H9 (cell line): ENCODE data around the gene SSRP1. TPM values are rescaled to one million over a fixed set of nuclear protein-coding genes. Genes with fewer than 3 reads are reported as not detected.

Source experiments
- DNase-seq: peaks from one replicate; pipeline ENCODE4 v3.0.0-alpha.2; 2017
- H2AFZ ChIP-seq: one replicate; pipeline ENCODE4 v1.6.1; 2013; ENCODE audit warnings: mild to moderate bottlenecking, low read length, control low read depth, moderate library complexity
- H2AK5ac ChIP-seq: 2 replicates; pipeline ENCODE4 v1.6.1; 2013; ENCODE audit warnings: low read length, control low read depth, mixed read lengths; ENCODE audit not compliant: insufficient read length
- H2BK120ac ChIP-seq: one replicate; pipeline ENCODE4 v1.6.1; 2013; ENCODE audit warnings: low read depth, mild to moderate bottlenecking, low read length, control low read depth, inconsistent platforms; ENCODE audit not compliant: poor library complexity, severe bottlenecking
- H2BK12ac ChIP-seq: 2 replicates; pipeline ENCODE4 v1.6.1; 2013; ENCODE audit warnings: low read length, control low read depth, mixed read lengths, low read depth; ENCODE audit not compliant: insufficient read length
- H2BK15ac ChIP-seq: 2 replicates; pipeline ENCODE4 v1.6.1; 2013; ENCODE audit warnings: low read depth, low read length, control low read depth
- H2BK20ac ChIP-seq: one replicate; pipeline ENCODE4 v1.6.1; 2013; ENCODE audit warnings: low read depth, mild to moderate bottlenecking, low read length, control low read depth, inconsistent platforms; ENCODE audit not compliant: poor library complexity, severe bottlenecking
- H2BK5ac ChIP-seq: 2 replicates; pipeline ENCODE4 v1.6.1; 2013; ENCODE audit warnings: low read length, control low read depth, mixed read lengths; ENCODE audit not compliant: insufficient read length
- H3K14ac ChIP-seq: 2 replicates; pipeline ENCODE4 v1.6.1; 2013; ENCODE audit warnings: low read length, control low read depth; ENCODE audit not compliant: insufficient read depth
- H3K18ac ChIP-seq: 2 replicates; pipeline ENCODE4 v1.6.1; 2013; ENCODE audit warnings: low read depth, mild to moderate bottlenecking, mixed read lengths, low read length, control low read depth; ENCODE audit not compliant: insufficient read length
- H3K23ac ChIP-seq: 2 replicates; pipeline ENCODE4 v1.6.1; 2013; ENCODE audit warnings: low read length, control low read depth, mixed read lengths, low read depth; ENCODE audit not compliant: insufficient read length
- H3K23me2 ChIP-seq: 2 replicates; pipeline ENCODE4 v1.6.1; 2013; ENCODE audit warnings: low read depth, mild to moderate bottlenecking, mixed read lengths, low read length, control low read depth; ENCODE audit not compliant: insufficient read length, poor library complexity, severe bottlenecking
- H3K27ac ChIP-seq: 2 replicates; pipeline ENCODE4 v1.5.1; 2013; ENCODE audit warnings: low read length, control low read depth, mixed read lengths, low read depth; ENCODE audit not compliant: insufficient read length
- H3K27me3 ChIP-seq: 2 replicates; pipeline ENCODE4 v1.6.1; 2013; ENCODE audit warnings: low read length, control low read depth, inconsistent platforms; ENCODE audit not compliant: insufficient read depth
- H3K4ac ChIP-seq: 2 replicates; pipeline ENCODE4 v1.6.1; 2013; ENCODE audit warnings: low read depth, mild to moderate bottlenecking, control low read depth, inconsistent platforms, low read length, moderate library complexity
- H3K4me1 ChIP-seq: 2 replicates; pipeline ENCODE4 v1.6.1; 2013; ENCODE audit warnings: low read length, control low read depth, inconsistent platforms; ENCODE audit not compliant: insufficient read depth
- H3K4me2 ChIP-seq: 2 replicates; pipeline ENCODE4 v1.6.1; 2013; ENCODE audit warnings: low read length, control low read depth, mixed read lengths; ENCODE audit not compliant: insufficient read length, insufficient read depth
- H3K56ac ChIP-seq: 2 replicates; pipeline ENCODE4 v1.6.1; 2013; ENCODE audit warnings: low read depth, mild to moderate bottlenecking, mixed read lengths, low read length, control low read depth; ENCODE audit not compliant: insufficient read length
- H3K79me1 ChIP-seq: 2 replicates; pipeline ENCODE4 v1.6.1; 2013; ENCODE audit warnings: low read depth, mild to moderate bottlenecking, moderate library complexity, low read length, control low read depth, inconsistent platforms; ENCODE audit not compliant: insufficient read depth, poor library complexity, severe bottlenecking
- H3K79me2 ChIP-seq: 2 replicates; pipeline ENCODE4 v1.6.1; 2013; ENCODE audit warnings: low read length, control low read depth, inconsistent platforms; ENCODE audit not compliant: insufficient read depth
- H3K9ac ChIP-seq: 2 replicates; pipeline ENCODE4 v1.6.1; 2013; ENCODE audit warnings: low read length, control low read depth, mixed read lengths; ENCODE audit not compliant: insufficient read length; ENCODE audit errors: extremely low read depth
- H3K9me3 ChIP-seq: one replicate; pipeline ENCODE4 v1.6.1; 2013; ENCODE audit warnings: low read depth, low read length, inconsistent platforms; ENCODE audit not compliant: control insufficient read depth
- H3T11ph ChIP-seq: one replicate; pipeline ENCODE4 v1.6.1; 2013; ENCODE audit warnings: mild to moderate bottlenecking, low read length, control low read depth, inconsistent platforms
- H4K20me1 ChIP-seq: one replicate; pipeline ENCODE4 v1.6.1; 2013; ENCODE audit not compliant: control insufficient read depth, insufficient read length, insufficient read depth
- H4K5ac ChIP-seq: 2 replicates; pipeline ENCODE4 v1.6.1; 2013; ENCODE audit warnings: low read depth, mild to moderate bottlenecking, mixed read lengths, low read length, control low read depth; ENCODE audit not compliant: insufficient read length
- H4K8ac ChIP-seq: replicated peaks from 2 replicates; pipeline ENCODE4 v1.6.1; 2013; ENCODE audit warnings: low read length, control low read depth, mixed read lengths, low read depth; ENCODE audit not compliant: insufficient read length
- H4K91ac ChIP-seq: 2 replicates; pipeline ENCODE4 v1.6.1; 2013; ENCODE audit warnings: low read depth, mild to moderate bottlenecking, moderate library complexity, mixed read lengths, low read length, control low read depth; ENCODE audit not compliant: insufficient read length
- H3K27ac Mint-ChIP-seq, 3 experiments: 2 replicates in 2 of 3; 3 replicates in 1 of 3; pipeline ENCODE4 v1.8.0; 2020 to 2021; ENCODE audit warnings: mixed read lengths in 3 of 3, mild to moderate bottlenecking in 1 of 3, moderate library complexity in 1 of 3
- H3K27me3 Mint-ChIP-seq: 2 replicates; pipeline ENCODE4 v1.8.0; 2021; ENCODE audit warnings: low read depth, mild to moderate bottlenecking, moderate library complexity, mixed read lengths
- H3K36me3 Mint-ChIP-seq, 3 experiments: 2 replicates in 2 of 3; 3 replicates in 1 of 3; pipeline ENCODE4 v1.8.0; 2020 to 2021; ENCODE audit warnings: low read depth in 3 of 3, mixed read lengths in 3 of 3; ENCODE audit not compliant: insufficient read depth in 1 of 3
- H3K4me1 Mint-ChIP-seq, 2 experiments: 2 replicates each; pipeline ENCODE4 v1.8.0; 2020; ENCODE audit warnings: mixed read lengths in 2 of 2
- H3K4me3 Mint-ChIP-seq, 2 experiments: 2 replicates in 1 of 2; 3 replicates in 1 of 2; pipeline ENCODE4 v1.8.0; 2020 to 2021; ENCODE audit warnings: mild to moderate bottlenecking in 2 of 2, mixed read lengths in 2 of 2, moderate library complexity in 1 of 2
- H3K9me3 Mint-ChIP-seq, 2 experiments: 2 replicates in 1 of 2; 3 replicates in 1 of 2; pipeline ENCODE4 v1.8.0; 2020; ENCODE audit warnings: mild to moderate bottlenecking in 2 of 2, mixed read lengths in 2 of 2, moderate library complexity in 1 of 2
- CTCF ChIP-seq: fragments of 200-600 bp; sonication (generic); conservative IDR thresholded peaks from 3 replicates; pipeline ENCODE4 v1.8.0; 2021; ENCODE audit warnings: antibody characterized with exemption, mild to moderate bottlenecking
- WGBS: extraction: QIAGEN DNeasy Blood & Tissue Kit; methylation state at CpG from one replicate; pipeline ENCODE4 v1.1.7; 2013; ENCODE audit warnings: missing lambda C conversion rate, low lambda C conversion rate, mixed read lengths; ENCODE audit not compliant: insufficient read length; ENCODE audit errors: extremely low coverage; 5-methylcytosine and 5-hydroxymethylcytosine counted together
- total RNA-seq: library from RNA; stranded (reverse); gene quantifications from 2 replicates; pipeline ENCODE4 v1.2.1, GENCODE V29; 2021

Gene SSRP1
- total RNA-seq, 1 experiment from 2014 or later: 202 TPM

DNA sequence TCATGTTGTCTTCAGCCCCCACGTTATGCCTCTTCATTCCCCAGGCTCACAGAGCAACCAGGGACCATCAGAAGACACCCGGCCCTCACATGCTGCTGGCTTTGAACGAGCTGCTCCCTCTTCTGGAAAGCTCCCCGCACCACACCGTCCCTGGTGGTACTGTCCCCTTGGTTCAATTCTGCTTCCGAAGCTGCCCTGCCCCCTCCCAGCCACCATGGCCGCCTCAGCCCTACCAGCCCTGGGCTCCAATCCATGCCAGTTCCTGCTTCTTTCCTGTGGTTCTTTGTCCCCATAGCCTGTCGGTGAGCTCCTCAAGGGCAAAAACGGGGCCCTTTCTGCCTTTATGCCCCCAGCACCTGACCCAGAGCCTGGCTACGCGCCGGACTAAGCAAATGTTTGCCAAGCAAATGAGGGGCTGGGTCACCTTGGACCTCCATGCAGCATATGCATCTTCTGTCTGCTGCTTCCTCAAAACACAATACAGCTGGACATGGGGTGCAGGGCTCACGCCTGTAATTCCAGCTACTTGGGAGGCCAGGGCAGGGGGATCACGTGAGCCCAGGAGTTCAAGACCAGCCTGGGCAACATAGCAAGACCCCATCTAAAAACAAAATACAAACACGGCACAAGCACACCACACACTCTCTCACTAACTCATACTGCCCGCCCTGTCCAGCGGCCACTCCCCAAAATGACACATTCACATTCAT lies 32.3 kb downstream of the SSRP1 start:
- Mint-ChIP-seq H3K36me3 (peaks cover 63 to 72% (median 63%) of the 10 kb centered on the region in 3 experiments), H3K27ac (peak overlapping the region; percentile 73 to 83 (median 81); a peak in 6 of 7 replicates), H3K27me3 (no peaks in the 10 kb centered on the region), H3K4me1 (peaks cover 13 to 24% of the 10 kb centered on the region in 2 experiments), H3K4me3 (no peak overlapping the region), H3K9me3 (peaks cover 10 to 14% of the 10 kb centered on the region in 2 experiments)
- H4K91ac ChIP-seq: no peak overlapping the region
- no peak overlapping the region for H3K14ac ChIP-seq
- H3K27ac ChIP-seq: no peak overlapping the region
- H3K4me2 ChIP-seq: no peak overlapping the region
- no peak overlapping the region for H3K18ac ChIP-seq
- H3K79me1 ChIP-seq: no peaks in the 10 kb centered on the region
- no peaks in the 10 kb centered on the region for H3K23me2 ChIP-seq
- TF ChIP-seq CTCF: peak; percentile 34; the same call in 2 of the 3 replicates
- no peaks in the 10 kb centered on the region for H4K20me1 ChIP-seq
- H3T11ph ChIP-seq: no peak overlapping the region
- H4K8ac ChIP-seq: no peak overlapping the region
- no peak overlapping the region for H2BK120ac ChIP-seq
- peaks cover 6% of the 10 kb centered on the region; the same call in 1 of the 2 replicates for H3K79me2 ChIP-seq
- no peak overlapping the region for H3K56ac ChIP-seq
- no peak for DNase-seq
- H3K9me3 ChIP-seq: no peaks in the 10 kb centered on the region
- H4K5ac ChIP-seq: no peak overlapping the region
- no peak overlapping the region for H2AK5ac ChIP-seq
- no peaks in the 10 kb centered on the region for H3K27me3 ChIP-seq
- no peak overlapping the region for H2BK5ac ChIP-seq
- H2AFZ ChIP-seq: no peak overlapping the region
- H3K9ac ChIP-seq: no peak overlapping the region
- no peak overlapping the region for H3K23ac ChIP-seq
- WGBS: 100% methylated on average over 1 of the region's 17 CpGs
- H2BK12ac ChIP-seq: no peak overlapping the region
- H3K4ac ChIP-seq: no peak overlapping the region
- no peaks in the 10 kb centered on the region for H3K4me1 ChIP-seq
- H2BK20ac ChIP-seq: no peak overlapping the region
- H2BK15ac ChIP-seq: no peak overlapping the region
